Activated T-helper 1 cell treated with Interleukin-2 at 50 U/mL for 16 hours (primary cell): ENCODE measurements around the gene ENTHD1.

Experiments used
- DNase-seq: peaks from one replicate; pipeline ENCODE4 v3.0.0-alpha.2; 2020; ENCODE audit warnings: low read depth

ENTHD1 gene

GRCh38 chr22:39729141-39729934 is 164.2 kb downstream of the ENTHD1 start:
- no peak for DNase-seq

GRCh38 chr22:39728236-39728860 is 165.2 kb downstream of the ENTHD1 start:
- DNase-seq, result no peak

GRCh38 chr22:39727541-39727940 is 166.0 kb downstream of the ENTHD1 start:
- no peak for DNase-seq

- DNase-seq, result no peak
Measured at GRCh38 chr22:39725351-39726035, 168.1 kb downstream of the ENTHD1 start.

- DNase-seq, result no peak
Measured at GRCh38 chr22:39724857-39725256, 168.7 kb downstream of the ENTHD1 start.

GRCh38 chr22:39724390-39724789 is 169.2 kb downstream of the ENTHD1 start:
- no peak for DNase-seq

GRCh38 chr22:39723899-39724351 is 169.6 kb downstream of the ENTHD1 start:
- no peak for DNase-seq

- no peak for DNase-seq
Measured at GRCh38 chr22:39723463-39723862, 170.1 kb downstream of the ENTHD1 start.

- no peak for DNase-seq
Measured at GRCh38 chr22:39722501-39722900, 171.1 kb downstream of the ENTHD1 start.

GRCh38 chr22:39722032-39722325 is 171.6 kb downstream of the ENTHD1 start:
- DNase-seq, result no peak

- DNase-seq, result no peak
Measured at GRCh38 chr22:39721206-39722031, 172.1 kb downstream of the ENTHD1 start.

- no peak for DNase-seq
Measured at GRCh38 chr22:39719559-39720450, 173.8 kb downstream of the ENTHD1 start.

GRCh38 chr22:39718921-39719475 is 174.6 kb downstream of the ENTHD1 start:
- no peak for DNase-seq

- no peak for DNase-seq
Measured at GRCh38 chr22:39718206-39718605, 175.4 kb downstream of the ENTHD1 start.

GRCh38 chr22:39717099-39717498 is 176.5 kb downstream of the ENTHD1 start:
- no peak for DNase-seq

GRCh38 chr22:39716534-39716933 is 177.0 kb downstream of the ENTHD1 start:
- no peak for DNase-seq

- DNase-seq, result no peak
Measured at GRCh38 chr22:39715778-39716495, 177.6 kb downstream of the ENTHD1 start.

GRCh38 chr22:39714321-39714720 is 179.2 kb downstream of the ENTHD1 start:
- no peak for DNase-seq

- DNase-seq, result no peak
Measured at GRCh38 chr22:39713799-39714290, 179.7 kb downstream of the ENTHD1 start.
